ENCODE data around the gene SCN9A.

SCN9A gene

GRCh38 chr2:166332106-166332505 lies 43.6 kb downstream of the SCN9A start:
- H3K36me3 ChIP-seq (ENCODE audit: low read depth): no peaks in the 10 kb centered on the region
- TF ChIP-seq CTCF (IDR thresholded peaks at IDR 0.05; ENCODE audit: poor library complexity, severe bottlenecking): no peak
- no peak overlapping the region for H3K27ac ChIP-seq (ENCODE audit: poor library complexity, severe bottlenecking)
- peaks cover 18% of the 10 kb centered on the region for H3K4me1 ChIP-seq (ENCODE audit: insufficient read depth, poor library complexity, severe bottlenecking)
- H3K4me3 ChIP-seq (ENCODE audit: severe bottlenecking): no peak overlapping the region
- ATAC-seq (ENCODE audit: low read depth) (no peak), DNase-seq (ENCODE audit: low spot score) (no peak)
- H3K27me3 ChIP-seq (ENCODE audit: insufficient read depth, poor library complexity, severe bottlenecking): no peaks in the 10 kb centered on the region
- no peaks in the 10 kb centered on the region for H3K9me3 ChIP-seq (ENCODE audit: severe bottlenecking)

- Histone ChIP-seq H3K27ac (ENCODE audit: poor library complexity, severe bottlenecking) (no peak overlapping the region), H3K9me3 (ENCODE audit: severe bottlenecking) (no peaks in the 10 kb centered on the region), H3K27me3 (ENCODE audit: insufficient read depth, poor library complexity, severe bottlenecking) (no peaks in the 10 kb centered on the region), H3K4me3 (ENCODE audit: severe bottlenecking) (no peak overlapping the region), H3K36me3 (ENCODE audit: low read depth) (no peaks in the 10 kb centered on the region), H3K4me1 (ENCODE audit: insufficient read depth, poor library complexity, severe bottlenecking) (peaks cover 18% of the 10 kb centered on the region)
- DNase-seq (ENCODE audit: low spot score) (no peak), ATAC-seq (ENCODE audit: low read depth) (peak; percentile 23; the same call in 2 of the 3 replicates)
- no peak for TF ChIP-seq CTCF (IDR thresholded peaks at IDR 0.05; ENCODE audit: poor library complexity, severe bottlenecking)
These were observed 44.3 kb downstream of the SCN9A start for GRCh38 chr2:166331468-166331867.

- H3K4me3 ChIP-seq (ENCODE audit: severe bottlenecking): no peak overlapping the region
- H3K9me3 ChIP-seq (ENCODE audit: severe bottlenecking): no peaks in the 10 kb centered on the region
- H3K4me1 ChIP-seq (ENCODE audit: insufficient read depth, poor library complexity, severe bottlenecking): peaks cover 13% of the 10 kb centered on the region
- H3K27ac ChIP-seq (ENCODE audit: poor library complexity, severe bottlenecking): no peak overlapping the region
- no peaks in the 10 kb centered on the region for H3K36me3 ChIP-seq (ENCODE audit: low read depth)
- H3K27me3 ChIP-seq (ENCODE audit: insufficient read depth, poor library complexity, severe bottlenecking): no peaks in the 10 kb centered on the region
- ATAC-seq (ENCODE audit: low read depth): no peak
- TF ChIP-seq CTCF (IDR thresholded peaks at IDR 0.05; ENCODE audit: poor library complexity, severe bottlenecking): no peak
- DNase-seq (ENCODE audit: low spot score): no peak
These were observed 46.3 kb downstream of the SCN9A start for GRCh38 chr2:166329465-166329864.

GRCh38 chr2:166328147-166328546 lies 47.6 kb downstream of the SCN9A start:
- Histone ChIP-seq H3K27me3 (ENCODE audit: insufficient read depth, poor library complexity, severe bottlenecking) (no peaks in the 10 kb centered on the region), H3K27ac (ENCODE audit: poor library complexity, severe bottlenecking) (no peak overlapping the region), H3K4me1 (ENCODE audit: insufficient read depth, poor library complexity, severe bottlenecking) (peaks cover 3% of the 10 kb centered on the region), H3K36me3 (ENCODE audit: low read depth) (no peaks in the 10 kb centered on the region), H3K9me3 (ENCODE audit: severe bottlenecking) (no peaks in the 10 kb centered on the region), H3K4me3 (ENCODE audit: severe bottlenecking) (no peak overlapping the region)
- ATAC-seq (ENCODE audit: low read depth) (no peak), DNase-seq (ENCODE audit: low spot score) (no peak)
- no peak for TF ChIP-seq CTCF (IDR thresholded peaks at IDR 0.05; ENCODE audit: poor library complexity, severe bottlenecking)

- no peaks in the 10 kb centered on the region for H3K4me1 ChIP-seq (ENCODE audit: insufficient read depth, poor library complexity, severe bottlenecking)
- H3K27ac ChIP-seq (ENCODE audit: poor library complexity, severe bottlenecking): no peak overlapping the region
- no peaks in the 10 kb centered on the region for H3K9me3 ChIP-seq (ENCODE audit: severe bottlenecking)
- no peak overlapping the region for H3K4me3 ChIP-seq (ENCODE audit: severe bottlenecking)
- no peak for DNase-seq (ENCODE audit: low spot score)
- TF ChIP-seq CTCF (IDR thresholded peaks at IDR 0.05; ENCODE audit: poor library complexity, severe bottlenecking): no peak
- no peaks in the 10 kb centered on the region for H3K36me3 ChIP-seq (ENCODE audit: low read depth)
- no peak for ATAC-seq (ENCODE audit: low read depth)
- no peaks in the 10 kb centered on the region for H3K27me3 ChIP-seq (ENCODE audit: insufficient read depth, poor library complexity, severe bottlenecking)
These were observed 54.7 kb downstream of the SCN9A start for GRCh38 chr2:166321076-166321475.

All from RWPE2 (cell line).